HCT116 (cell line): ENCODE results near the gene PIP4K2A.
"Not testable (repeated sequence)": the region's sequence is repeated elsewhere in the genome, so short reads cannot be mapped to it uniquely, and the experiment has no call there.

Source experiments
- CTCF ChIP-seq, 3 experiments: fragments of 200-600 bp in 1 of 3; sonication (generic) in 1 of 3; IDR thresholded peaks in 2 of 3; conservative IDR thresholded peaks in 1 of 3; 2 replicates each; pipeline ENCODE4 v1.5.1; 2012 to 2017; ENCODE audit warnings: low read depth in 2 of 3, low read length in 2 of 3, antibody characterized with exemption in 1 of 3, borderline replicate concordance in 1 of 3, control low read depth in 1 of 3, mild to moderate bottlenecking in 1 of 3, mixed read lengths in 1 of 3, mixed run types in 1 of 3, moderate library complexity in 1 of 3; ENCODE audit not compliant: insufficient read depth in 1 of 3
- ELF1 ChIP-seq: IDR thresholded peaks from 2 replicates; pipeline ENCODE4 v1.6.1; 2012; ENCODE audit warnings: low read depth, borderline replicate concordance
- EZH2 ChIP-seq: fragments of 200-600 bp; sonication (generic); IDR thresholded peaks from 2 replicates; pipeline ENCODE4 v1.6.1; 2017; ENCODE audit warnings: antibody characterized with exemption, mixed run types
- FOSL1 ChIP-seq: IDR thresholded peaks from 2 replicates; pipeline ENCODE4 v1.6.1; 2012; ENCODE audit warnings: low read depth
- JUND ChIP-seq: IDR thresholded peaks from 2 replicates; pipeline ENCODE4 v1.6.1; 2012
- MAX ChIP-seq: IDR thresholded peaks from 2 replicates; pipeline ENCODE4 v1.6.1; 2012
- POLR2A ChIP-seq: IDR thresholded peaks from 2 replicates; pipeline ENCODE4 v1.7.0; 2011; ENCODE audit warnings: borderline replicate concordance; ENCODE audit not compliant: insufficient read depth, insufficient read length; ENCODE audit errors: extremely low read depth
- REST ChIP-seq: IDR thresholded peaks from 2 replicates; pipeline ENCODE4 v1.6.1; 2012; ENCODE audit warnings: low read depth
- YY1 ChIP-seq: IDR thresholded peaks from 2 replicates; pipeline ENCODE4 v1.6.1; 2011; ENCODE audit warnings: low read length, low read depth, moderate library complexity, mild to moderate bottlenecking; ENCODE audit not compliant: insufficient replicate concordance; ENCODE audit errors: extremely low read depth
- ZNF274 ChIP-seq: fragments of 200-500 bp; sonication (Bioruptor generic); IDR thresholded peaks from 2 replicates; pipeline ENCODE4 v1.6.1; 2014; ENCODE audit warnings: mild to moderate bottlenecking, low read depth, low read length, inconsistent platforms

- TF ChIP-seq ZNF274; REST; CTCF (IDR thresholded peaks at IDR 0.05 in 2 of 3, conservative IDR thresholded peaks at IDR 0.05 in 1 of 3; ENCODE audit: borderline replicate concordance in 1 of 3, insufficient read depth in 1 of 3, low read depth in 2 of 3, low read length in 2 of 3); JUND; YY1; FOSL1; POLR2A; ELF1; MAX; EZH2: not testable (repeated sequence)
These were observed 22.3 kb downstream of the PIP4K2A start for GRCh38 chr10:22692119-22692518.
